ENCODE data around the gene LY6G5B.

The LY6G5B gene

GRCh38 chr6:31626952-31627351, 42.8 kb upstream of the LY6G5B start:
- Histone ChIP-seq H3F3A (ENCODE audit: insufficient read depth, low read length) (no peaks in the 10 kb centered on the region), H3K4me1 (ENCODE audit: insufficient read depth, low read length, severe bottlenecking) (peaks cover 9% of the 10 kb centered on the region), H3K27ac (ENCODE audit: low read depth, low read length, poor library complexity, severe bottlenecking) (no peak overlapping the region), H3K9me3 (ENCODE audit: low read length) (no peaks in the 10 kb centered on the region), H3K9me2 (ENCODE audit: low read depth, low read length) (no peaks in the 10 kb centered on the region), H3K36me3 (ENCODE audit: insufficient read depth, low read length) (peaks cover 100% of the 10 kb centered on the region), H3K4me3 (ENCODE audit: low read depth, low read length, poor library complexity, severe bottlenecking) (no peak overlapping the region), H2AFZ (ENCODE audit: low read length) (no peak overlapping the region), H4K20me1 (ENCODE audit: insufficient read depth, low read length) (no peaks in the 10 kb centered on the region), H3K4me2 (ENCODE audit: low read length) (no peak overlapping the region), H3K27me3 (ENCODE audit: insufficient read depth, low read length) (no peaks in the 10 kb centered on the region), H3K9ac (ENCODE audit: low read length) (no peak overlapping the region), H3K79me2 (ENCODE audit: insufficient read depth, low read length) (peaks cover 18% of the 10 kb centered on the region)
- TF ChIP-seq CTCF (IDR thresholded peaks at IDR 0.05; ENCODE audit: low read length) = no peak
- no peak for TF ChIP-seq EZH2 (IDR thresholded peaks at IDR 0.05; ENCODE audit: borderline replicate concordance, low read length)

- no peaks in the 10 kb centered on the region for H3K27me3 ChIP-seq (ENCODE audit: insufficient read depth, low read length)
- H3K9ac ChIP-seq (ENCODE audit: low read length) = no peak overlapping the region
- no peak overlapping the region for H3K4me3 ChIP-seq (ENCODE audit: low read depth, low read length, poor library complexity, severe bottlenecking)
- H3K79me2 ChIP-seq (ENCODE audit: insufficient read depth, low read length) = peaks cover 9% of the 10 kb centered on the region
- peaks cover 100% of the 10 kb centered on the region for H3K36me3 ChIP-seq (ENCODE audit: insufficient read depth, low read length)
- no peaks in the 10 kb centered on the region for H3F3A ChIP-seq (ENCODE audit: insufficient read depth, low read length)
- no peaks in the 10 kb centered on the region for H3K9me3 ChIP-seq (ENCODE audit: low read length)
- no peak for TF ChIP-seq CTCF (IDR thresholded peaks at IDR 0.05; ENCODE audit: low read length)
- no peak for TF ChIP-seq EZH2 (IDR thresholded peaks at IDR 0.05; ENCODE audit: borderline replicate concordance, low read length)
- no peaks in the 10 kb centered on the region for H4K20me1 ChIP-seq (ENCODE audit: insufficient read depth, low read length)
- peaks cover under 1% of the 10 kb centered on the region for H3K4me1 ChIP-seq (ENCODE audit: insufficient read depth, low read length, severe bottlenecking)
- no peak overlapping the region for H3K4me2 ChIP-seq (ENCODE audit: low read length)
- H3K9me2 ChIP-seq (ENCODE audit: low read depth, low read length) = no peaks in the 10 kb centered on the region
- no peak overlapping the region for H3K27ac ChIP-seq (ENCODE audit: low read depth, low read length, poor library complexity, severe bottlenecking)
- H2AFZ ChIP-seq (ENCODE audit: low read length) = no peak overlapping the region
Measured at GRCh38 chr6:31627690-31628287, 42.0 kb upstream of the LY6G5B start.

GRCh38 chr6:31629014-31629413, 40.8 kb upstream of the LY6G5B start:
- H3K9me2 ChIP-seq (ENCODE audit: low read depth, low read length) = no peaks in the 10 kb centered on the region
- H2AFZ ChIP-seq (ENCODE audit: low read length) = no peak overlapping the region
- no peak for TF ChIP-seq EZH2 (IDR thresholded peaks at IDR 0.05; ENCODE audit: borderline replicate concordance, low read length)
- TF ChIP-seq CTCF (IDR thresholded peaks at IDR 0.05; ENCODE audit: low read length) = no peak
- H3K27ac ChIP-seq (ENCODE audit: low read depth, low read length, poor library complexity, severe bottlenecking) = no peak overlapping the region
- no peaks in the 10 kb centered on the region for H3K4me1 ChIP-seq (ENCODE audit: insufficient read depth, low read length, severe bottlenecking)
- peaks cover 100% of the 10 kb centered on the region for H3K36me3 ChIP-seq (ENCODE audit: insufficient read depth, low read length)
- H3K79me2 ChIP-seq (ENCODE audit: insufficient read depth, low read length) = no peaks in the 10 kb centered on the region
- no peak overlapping the region for H3K4me3 ChIP-seq (ENCODE audit: low read depth, low read length, poor library complexity, severe bottlenecking)
- H3K4me2 ChIP-seq (ENCODE audit: low read length) = no peak overlapping the region
- no peaks in the 10 kb centered on the region for H3K27me3 ChIP-seq (ENCODE audit: insufficient read depth, low read length)
- no peak overlapping the region for H3K9ac ChIP-seq (ENCODE audit: low read length)
- H3K9me3 ChIP-seq (ENCODE audit: low read length) = no peaks in the 10 kb centered on the region
- H4K20me1 ChIP-seq (ENCODE audit: insufficient read depth, low read length) = no peaks in the 10 kb centered on the region
- no peaks in the 10 kb centered on the region for H3F3A ChIP-seq (ENCODE audit: insufficient read depth, low read length)

Measured in OCI-LY1 (cell line).